ENCODE data around the gene OR2B6. TPM values are rescaled to one million over a fixed set of nuclear protein-coding genes. Genes with fewer than 3 reads are reported as not detected.

OR2B6 gene
- total and polyA plus RNA-seq, 2 of the 13 experiments (the other 11 are each of a cell fraction or from before 2014, with no cell fraction given): 1.2 TPM; not detected in 1

- Histone ChIP-seq H3K27me3 (ENCODE audit: control insufficient read depth in 1 of 2, insufficient read depth in 2 of 2, low read length in 2 of 2) (no peaks in the 10 kb centered on the region), H3K9me3 (ENCODE audit: low read length) (peaks cover 9% of the 10 kb centered on the region; the same call in 1 of the 2 replicates), H3K36me3 (replicated peaks in 1 of 2; ENCODE audit: control insufficient read depth in 1 of 2, insufficient read depth in 2 of 2, low read length in 2 of 2) (no peaks in the 10 kb centered on the region), H3K4me2 (ENCODE audit: low read depth, low read length) (no peak overlapping the region), H3K79me2 (ENCODE audit: insufficient read depth, low read length) (no peaks in the 10 kb centered on the region), H2AFZ (ENCODE audit: low read length) (no peak overlapping the region), H3K27ac (ENCODE audit: extremely low read length, insufficient read depth, low read length) (no peak overlapping the region), H3K4me1 (ENCODE audit: insufficient read depth, low read length) (no peaks in the 10 kb centered on the region), H4K20me1 (ENCODE audit: insufficient read depth, low read length) (no peaks in the 10 kb centered on the region), H3K9ac (ENCODE audit: insufficient read depth, low read depth, low read length) (no peak overlapping the region), H3K4me3 (replicated peaks in 1 of 3; ENCODE audit: insufficient read depth in 1 of 3, low read depth in 2 of 3, low read length in 3 of 3) (no peak overlapping the region)
- in situ Hi-C loops (cut with HindIII; ENCODE audit: extremely low pct_ligation_motif_present, low pct_unique_long_range_greater_than_20kb) (no loop called here), intact Hi-C loops (cut with micrococcal nuclease; ENCODE audit: unreplicated experiment) (no loop called here)
- BruUV-seq (replicated peaks): no TSS peak
- FAIRE-seq: no peak
- no peak for ATAC-seq
- ChIA-PET POLR2A (no interaction called here), CTCF (ENCODE audit: low intra/inter-chr PET ratio, low total read pairs) (no interaction called here)
- TF ChIP-seq ZNF251 (CRISPR knock-in tag; IDR thresholded peaks at IDR 0.05): no peak
- TF ChIP-seq ETV5 (CRISPR knock-in tag; IDR thresholded peaks at IDR 0.05; ENCODE audit: borderline replicate concordance): no peak
- no peak for TF ChIP-seq ZNF33A (CRISPR knock-in tag; IDR thresholded peaks at IDR 0.05; ENCODE audit: borderline replicate concordance)
- no peak for TF ChIP-seq ATF6 (CRISPR knock-in tag; conservative IDR thresholded peaks at IDR 0.05)
- TF ChIP-seq FOSL1 (CRISPR knock-in tag; IDR thresholded peaks at IDR 0.05; ENCODE audit: borderline replicate concordance): no peak
- no peak for TF ChIP-seq STAT6 (CRISPR knock-in tag; IDR thresholded peaks at IDR 0.05; ENCODE audit: borderline replicate concordance)
- TF ChIP-seq ZBTB44 (CRISPR knock-in tag; IDR thresholded peaks at IDR 0.05): no peak
- no peak for TF ChIP-seq RFX5 (IDR thresholded peaks at IDR 0.05; ENCODE audit: low read depth, low read length)
- no peak for TF ChIP-seq ARID3A (IDR thresholded peaks at IDR 0.05; ENCODE audit: low read depth, low read length)
- no peak for TF ChIP-seq ZNF382 (CRISPR knock-in tag; IDR thresholded peaks at IDR 0.05; ENCODE audit: borderline replicate concordance)
- no peak for TF ChIP-seq SMAD9 (CRISPR knock-in tag; IDR thresholded peaks at IDR 0.05)
- DNase-seq (ENCODE audit: low spot score): no peak
- 0% methylated on average over 1 of the region's 1 CpG for WGBS (ENCODE audit: low lambda C conversion rate)
Measured at GRCh38 chr6:27948237-27948636, 8.8 kb upstream of the OR2B6 start.
